ENCODE data around the gene DOCK1. TPM values are rescaled to one million over a fixed set of nuclear protein-coding genes. Genes with fewer than 3 reads are reported as not detected.
A peak's percentile ranks its signal among the peaks of the same experiment; 100 is the strongest.

The DOCK1 gene
- total RNA-seq, 1 experiment from 2014 or later: 60.4 TPM

DNA sequence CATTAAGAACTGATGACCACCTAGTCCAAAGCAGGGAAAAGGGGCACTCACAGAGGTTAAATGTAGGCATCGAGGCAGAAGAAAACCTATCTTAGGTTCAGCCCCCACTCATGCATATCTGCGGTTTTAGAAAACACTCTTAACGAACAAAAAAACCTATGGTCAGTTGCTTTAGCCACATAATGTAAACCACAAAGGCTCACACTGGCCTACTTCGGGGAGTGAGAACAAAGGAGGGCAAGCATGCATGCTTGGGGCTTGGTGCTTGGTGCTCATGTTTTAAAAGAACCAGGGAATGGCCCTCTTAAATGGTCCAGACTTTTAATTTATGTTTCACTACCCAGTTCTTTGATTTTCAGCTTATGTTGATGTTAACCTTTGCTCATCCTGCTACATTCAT is 276.9 kb downstream of the DOCK1 start:
- Histone ChIP-seq H3K9me3 (replicated peaks) (no peaks in the 10 kb centered on the region), H3K27me3 (replicated peaks) (no peaks in the 10 kb centered on the region), H3K36me3 (peaks cover 18% of the 10 kb centered on the region; the same call in 1 of the 2 replicates), H3K4me1 (replicated peaks) (peaks cover 8% of the 10 kb centered on the region), H3K27ac (no peak overlapping the region), H3K4me3 (no peak overlapping the region)
- peak in 1 of 2 experiments; percentile 19 for DNase-seq (ENCODE audit: low read depth in 1 of 2, low spot score in 2 of 2)

DNA sequence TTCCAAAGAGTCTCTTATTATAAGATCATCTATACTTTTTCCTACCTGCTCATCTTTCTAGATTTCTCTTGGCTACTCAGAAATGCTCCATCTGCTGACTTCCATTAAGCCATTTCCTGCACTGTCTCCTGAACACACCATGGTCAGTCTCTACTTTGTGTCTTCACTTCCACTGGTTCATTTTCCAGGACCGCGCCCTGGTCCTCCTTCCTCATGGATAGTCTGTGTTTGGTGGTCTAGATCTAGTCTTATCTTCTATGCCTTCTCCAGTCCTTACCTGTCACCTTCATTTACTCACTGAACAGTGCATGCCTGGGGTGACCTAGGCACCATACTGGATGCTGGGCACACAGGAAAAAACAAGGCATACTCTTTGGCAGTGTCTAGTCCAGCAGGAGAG is 279.4 kb downstream of the DOCK1 start:
- Histone ChIP-seq H3K36me3 (peaks cover 11% of the 10 kb centered on the region; the same call in 1 of the 2 replicates), H3K4me3 (no peak overlapping the region), H3K4me1 (replicated peaks) (peaks cover 8% of the 10 kb centered on the region), H3K27ac (no peak overlapping the region), H3K27me3 (replicated peaks) (no peaks in the 10 kb centered on the region), H3K9me3 (replicated peaks) (no peaks in the 10 kb centered on the region)
- no peak for DNase-seq (ENCODE audit: low read depth in 1 of 2, low spot score in 2 of 2)

DNA sequence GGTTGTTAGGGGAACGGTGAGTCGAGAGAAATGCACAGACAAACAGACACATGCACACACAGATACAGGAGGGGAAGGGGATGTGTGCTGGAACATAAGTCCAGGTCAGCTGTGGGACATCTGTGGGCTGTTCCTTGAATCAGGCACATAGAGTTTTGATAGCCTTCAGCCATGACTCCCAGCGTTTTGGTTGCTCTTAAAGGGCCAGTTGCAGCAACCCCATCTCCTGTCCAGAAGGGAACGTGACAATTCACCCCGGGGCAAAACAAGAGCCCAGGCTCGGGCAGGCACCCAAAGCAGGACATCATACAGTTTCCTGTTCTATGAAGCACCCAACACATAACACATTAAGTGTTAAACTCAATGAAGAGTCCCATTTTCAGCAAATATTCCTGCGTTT is 281.6 kb downstream of the DOCK1 start:
- H3K27ac ChIP-seq: no peak overlapping the region
- no peak overlapping the region for H3K4me3 ChIP-seq
- no peak for DNase-seq (ENCODE audit: low read depth in 1 of 2, low spot score in 2 of 2)
- H3K9me3 ChIP-seq (replicated peaks): no peaks in the 10 kb centered on the region
- H3K36me3 ChIP-seq: no peaks in the 10 kb centered on the region
- H3K4me1 ChIP-seq (replicated peaks): peaks cover 8% of the 10 kb centered on the region
- H3K27me3 ChIP-seq (replicated peaks): no peaks in the 10 kb centered on the region

DNA sequence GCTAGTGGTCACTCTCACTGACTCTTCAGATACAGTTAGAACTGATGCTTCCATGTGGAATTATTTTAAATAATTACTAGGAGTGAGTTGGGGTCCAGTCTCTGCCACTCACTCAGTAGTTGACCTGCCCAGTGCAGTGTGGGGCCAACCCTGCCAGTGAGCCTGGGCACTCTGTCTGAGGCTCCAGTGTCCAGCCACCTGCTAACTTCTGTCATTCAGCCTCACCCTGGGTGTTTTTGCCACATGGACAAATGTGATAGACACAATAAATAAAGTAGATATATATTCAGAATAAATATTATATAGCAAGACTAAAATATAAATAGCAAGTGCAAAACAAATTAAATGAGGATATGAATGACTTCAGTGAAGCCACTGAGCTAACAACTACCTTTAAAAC is 284.0 kb downstream of the DOCK1 start:
- H3K27me3 ChIP-seq (replicated peaks): peaks cover 6% of the 10 kb centered on the region
- no peak for DNase-seq (ENCODE audit: low read depth in 1 of 2, low spot score in 2 of 2)
- no peaks in the 10 kb centered on the region for H3K4me1 ChIP-seq (replicated peaks)
- no peak overlapping the region for H3K4me3 ChIP-seq
- H3K9me3 ChIP-seq (replicated peaks): no peaks in the 10 kb centered on the region
- no peak overlapping the region for H3K27ac ChIP-seq
- no peaks in the 10 kb centered on the region for H3K36me3 ChIP-seq

DNA sequence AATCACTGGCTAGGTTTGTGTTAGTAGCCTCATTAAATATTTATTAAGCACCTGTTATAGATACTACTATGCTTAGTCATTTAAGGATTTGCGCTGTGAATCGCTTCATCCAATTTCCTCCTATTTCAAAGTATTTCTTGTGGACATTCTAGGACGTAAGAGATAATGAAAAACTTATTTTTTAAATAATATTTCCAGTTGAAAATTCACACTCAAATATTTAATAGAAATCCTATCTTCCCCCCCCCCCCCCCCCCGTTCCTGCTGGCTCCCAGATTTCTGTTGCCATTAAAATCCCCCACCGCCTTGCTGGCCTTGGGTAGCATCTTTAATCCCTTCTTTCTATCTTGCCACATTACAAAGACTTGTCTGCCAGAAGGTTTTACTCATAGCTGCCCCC is 285.2 kb downstream of the DOCK1 start:
- Histone ChIP-seq H3K4me3 (no peak overlapping the region), H3K27ac (no peak overlapping the region), H3K36me3 (no peaks in the 10 kb centered on the region), H3K27me3 (replicated peaks) (peaks cover 14% of the 10 kb centered on the region), H3K9me3 (replicated peaks) (no peaks in the 10 kb centered on the region), H3K4me1 (replicated peaks) (peaks cover 6% of the 10 kb centered on the region)
- DNase-seq (ENCODE audit: low read depth in 1 of 2, low spot score in 2 of 2): no peak

DNA sequence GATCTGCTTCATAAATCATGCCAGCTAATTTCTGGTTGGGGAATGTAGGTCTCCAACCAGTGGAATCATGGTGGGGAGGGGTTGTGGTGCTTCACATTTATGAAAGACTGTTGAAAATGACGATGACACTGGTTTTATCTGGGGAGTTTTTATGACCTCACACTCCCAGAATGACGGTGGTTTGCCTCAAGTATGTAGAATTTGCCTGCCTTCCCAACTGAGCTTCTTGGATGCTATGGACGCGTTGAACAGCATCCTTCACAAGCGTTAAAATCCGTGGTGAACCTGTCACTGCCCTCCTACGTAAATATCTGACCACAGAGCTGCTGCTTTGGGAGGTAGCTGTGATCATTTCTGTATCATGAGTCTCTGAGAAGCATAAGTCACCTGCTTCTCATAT is 287.9 kb downstream of the DOCK1 start:
- no peaks in the 10 kb centered on the region for H3K36me3 ChIP-seq
- peaks cover 19% of the 10 kb centered on the region for H3K27me3 ChIP-seq (replicated peaks)
- peaks cover 14% of the 10 kb centered on the region for H3K4me1 ChIP-seq (replicated peaks)
- no peaks in the 10 kb centered on the region for H3K9me3 ChIP-seq (replicated peaks)
- no peak overlapping the region for H3K27ac ChIP-seq
- no peak overlapping the region for H3K4me3 ChIP-seq
- no peak for DNase-seq (ENCODE audit: low read depth in 1 of 2, low spot score in 2 of 2)

DNA sequence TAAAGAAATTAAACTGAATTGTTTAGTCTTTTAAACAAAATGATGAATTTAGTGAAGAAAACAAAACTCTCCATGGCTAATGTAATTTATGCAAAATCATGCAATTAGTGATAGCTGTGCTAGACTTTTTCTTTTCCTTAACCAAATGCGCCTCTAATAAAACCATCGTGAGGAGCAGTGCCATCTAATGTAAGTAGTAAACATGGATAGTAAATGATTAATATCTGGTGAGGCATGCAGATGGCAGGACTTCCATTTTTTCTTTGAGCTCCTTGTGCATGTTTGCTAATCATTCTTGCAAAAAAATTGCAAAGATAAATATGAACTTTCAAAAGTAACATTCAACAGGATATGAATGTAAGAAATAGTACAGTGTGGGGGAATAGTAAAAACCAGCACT is 288.9 kb downstream of the DOCK1 start:
- peaks cover 19% of the 10 kb centered on the region for H3K27me3 ChIP-seq (replicated peaks)
- H3K27ac ChIP-seq: no peak overlapping the region
- H3K9me3 ChIP-seq (replicated peaks): no peaks in the 10 kb centered on the region
- no peak overlapping the region for H3K4me3 ChIP-seq
- H3K4me1 ChIP-seq (replicated peaks): peaks cover 14% of the 10 kb centered on the region
- no peaks in the 10 kb centered on the region for H3K36me3 ChIP-seq
- no peak for DNase-seq (ENCODE audit: low read depth in 1 of 2, low spot score in 2 of 2)

DNA sequence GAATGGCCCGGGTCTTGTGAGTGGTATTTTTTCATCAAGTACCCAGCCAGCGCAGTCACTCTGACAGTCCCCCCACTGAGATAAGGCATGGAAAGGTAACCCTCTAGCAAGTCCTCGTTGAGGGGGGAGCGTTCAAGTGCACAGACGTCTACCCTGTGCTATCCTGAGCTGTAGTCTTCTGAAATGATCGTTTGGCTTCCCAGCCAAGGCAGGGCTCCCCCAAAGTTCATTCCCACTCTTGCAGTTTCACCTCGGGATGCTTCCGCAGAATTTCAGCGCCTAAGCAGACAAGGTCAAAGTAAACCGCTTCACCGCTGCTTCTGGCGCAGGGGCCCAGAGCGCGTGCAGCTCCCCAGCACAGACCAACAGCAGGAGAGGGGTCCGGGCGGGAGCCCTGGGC is 289.4 kb downstream of the DOCK1 start:
- no peaks in the 10 kb centered on the region for H3K36me3 ChIP-seq
- H3K27me3 ChIP-seq (replicated peaks): peaks cover 19% of the 10 kb centered on the region
- peaks cover 14% of the 10 kb centered on the region for H3K4me1 ChIP-seq (replicated peaks)
- no peaks in the 10 kb centered on the region for H3K9me3 ChIP-seq (replicated peaks)
- DNase-seq (ENCODE audit: low read depth in 1 of 2, low spot score in 2 of 2): no peak
- H3K4me3 ChIP-seq: no peak overlapping the region
- H3K27ac ChIP-seq: no peak overlapping the region

DNA sequence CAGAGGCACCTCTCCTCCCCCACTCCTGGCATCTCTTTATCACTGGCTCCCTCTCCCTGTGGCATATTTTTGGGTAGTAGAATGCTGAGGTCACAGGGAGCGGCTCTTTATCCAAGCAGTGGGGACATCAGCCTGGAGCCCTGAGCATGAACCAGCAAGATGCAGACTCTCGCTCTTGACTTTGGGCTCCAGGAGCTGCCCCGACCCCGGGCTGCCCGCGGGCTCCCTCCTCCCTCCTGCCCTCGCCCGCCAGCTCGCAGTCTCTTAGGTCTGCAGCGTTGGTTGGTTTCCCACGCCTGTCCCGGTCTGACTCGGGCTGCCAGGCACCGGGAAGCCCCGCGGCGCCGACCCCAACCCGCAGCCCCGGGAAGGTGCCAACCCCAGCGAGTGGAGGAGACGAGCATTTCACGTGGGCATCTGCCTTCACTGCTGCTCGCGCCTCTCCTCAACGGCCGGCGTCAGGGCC is 289.8 kb downstream of the DOCK1 start:
- no peak overlapping the region for H3K4me3 ChIP-seq
- DNase-seq (ENCODE audit: low read depth in 1 of 2, low spot score in 2 of 2): no peak
- H3K27ac ChIP-seq: no peak overlapping the region

DNA sequence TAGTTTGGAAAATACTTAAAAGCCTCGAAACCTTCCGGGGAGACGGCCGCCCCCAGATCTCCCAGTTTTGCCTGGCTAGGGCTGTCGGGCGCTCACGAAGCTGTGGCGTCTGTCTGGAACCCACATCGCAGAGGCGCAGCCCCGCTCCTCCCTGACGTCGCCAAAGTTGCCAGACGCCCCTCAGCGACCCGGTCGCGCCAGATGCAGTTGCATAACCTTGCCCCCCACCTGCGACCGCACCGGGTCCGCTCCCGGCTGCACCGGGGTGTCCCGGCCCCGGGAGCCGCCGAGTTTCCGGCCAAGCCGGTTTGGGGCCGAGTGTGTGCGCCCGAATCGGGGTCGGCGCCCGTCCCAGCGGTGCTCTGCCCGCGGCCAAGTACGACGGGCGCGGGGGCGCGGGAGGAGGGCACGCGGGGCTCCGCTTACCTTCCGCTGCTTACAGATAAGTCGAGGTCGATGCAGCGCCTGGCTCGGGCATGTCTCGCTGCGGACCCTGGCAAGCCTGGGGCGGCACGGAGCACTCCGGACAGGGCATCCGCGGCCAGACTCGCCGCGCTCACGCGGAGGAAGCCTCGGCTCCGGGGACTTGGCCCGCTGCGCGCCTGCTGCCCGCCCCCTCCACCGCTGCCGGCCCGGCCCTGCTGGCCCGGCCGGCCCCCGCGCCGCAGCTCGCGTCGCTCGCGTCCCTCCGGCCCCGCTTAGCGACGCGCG is 290.5 kb downstream of the DOCK1 start:
- Histone ChIP-seq H3K4me3 (peak overlapping the region; percentile 27), H3K36me3 (no peaks in the 10 kb centered on the region; the same call in 1 of the 2 replicates), H3K9me3 (replicated peaks) (no peaks in the 10 kb centered on the region), H3K27me3 (replicated peaks) (peaks cover 19% of the 10 kb centered on the region), H3K4me1 (replicated peaks) (peaks cover 14% of the 10 kb centered on the region), H3K27ac (no peak overlapping the region)
- DNase-seq (ENCODE audit: low read depth in 1 of 2, low spot score in 2 of 2): peak in 1 of 2 experiments; percentile 18

More for the DNA sequence above, 289.8 kb downstream of the DOCK1 start:
- no peaks in the 10 kb centered on the region for H3K9me3 ChIP-seq (replicated peaks)
- no peaks in the 10 kb centered on the region for H3K36me3 ChIP-seq
- H3K27me3 ChIP-seq (replicated peaks): peaks cover 19% of the 10 kb centered on the region
- peaks cover 14% of the 10 kb centered on the region for H3K4me1 ChIP-seq (replicated peaks)

DNA sequence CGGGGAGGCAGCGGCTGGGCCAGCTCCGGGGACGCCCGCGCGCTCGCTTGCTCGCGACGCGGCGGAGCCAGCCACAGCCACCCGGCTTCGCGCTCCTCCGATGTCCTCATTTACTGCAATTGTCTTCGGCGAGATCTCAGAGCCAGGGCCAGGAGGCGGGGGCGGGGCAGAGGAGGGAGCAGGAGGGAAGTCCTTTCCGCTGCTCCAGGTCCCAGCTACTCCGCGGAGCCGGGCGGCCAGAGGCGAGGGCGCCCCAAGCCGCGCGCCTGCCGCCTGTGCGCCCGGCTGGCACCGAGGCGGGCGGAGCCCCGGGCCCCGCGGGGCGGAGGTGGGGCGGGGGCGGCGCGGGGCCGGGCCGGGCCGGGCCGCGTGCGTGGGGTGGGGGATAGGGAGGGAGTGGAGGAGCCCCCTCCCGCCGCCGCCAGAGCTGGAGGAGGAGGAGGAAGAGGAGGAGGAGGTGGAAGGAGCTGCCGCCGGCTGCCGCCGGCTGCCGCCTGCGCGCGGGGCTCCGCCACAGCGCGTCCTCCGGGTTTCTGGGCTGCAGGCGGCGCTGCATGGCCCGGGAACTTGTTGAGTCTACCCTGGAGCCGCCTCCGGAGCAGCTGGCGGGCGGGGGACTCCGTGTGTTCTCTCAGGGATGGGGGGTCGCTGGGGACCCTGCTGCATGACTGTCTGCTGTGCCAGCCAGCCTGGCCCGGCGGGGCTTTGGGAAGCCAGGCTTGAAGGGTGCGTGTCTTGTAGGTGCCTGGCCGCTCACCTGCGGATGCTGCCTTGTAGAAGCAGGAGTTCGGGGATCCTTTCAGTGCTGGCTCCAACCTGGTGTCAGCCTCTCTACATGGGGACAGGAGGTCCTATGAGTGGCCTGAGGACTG is 291.3 kb downstream of the DOCK1 start, which contains the start of gene INSYN2A:
TSS of gene INSYN2A (minus strand) at position 310 of the 872 bp plus-strand sequence. CDS start 20,196 bp downstream, outside the sequence.
- Histone ChIP-seq H3K9me3 (replicated peaks) (no peaks in the 10 kb centered on the region), H3K27me3 (replicated peaks) (peaks cover 19% of the 10 kb centered on the region), H3K36me3 (no peaks in the 10 kb centered on the region; the same call in 1 of the 2 replicates), H3K4me3 (peak within 1 kb of the TSS; percentile 27), H3K4me1 (replicated peaks) (peaks cover 14% of the 10 kb centered on the region), H3K27ac (no peak within 1 kb of the TSS)
- peak in 1 of 2 experiments; percentile 61 for DNase-seq (ENCODE audit: low read depth in 1 of 2, low spot score in 2 of 2)

DNA sequence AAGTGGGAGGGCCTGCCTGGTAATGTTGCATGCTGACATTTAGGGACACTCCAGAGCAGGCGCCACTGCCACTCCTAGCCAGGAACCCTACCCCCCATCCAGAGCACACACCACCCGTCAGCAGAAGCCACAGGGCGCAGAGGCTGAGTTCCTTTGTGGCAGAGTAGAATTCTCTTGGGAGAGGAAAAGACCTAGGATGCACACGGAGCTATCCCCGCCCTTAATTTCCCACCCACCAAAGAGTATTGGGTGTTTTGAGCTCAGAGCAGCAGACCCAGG is 291.9 kb downstream of the DOCK1 start:
- no peaks in the 10 kb centered on the region; the same call in 1 of the 2 replicates for H3K36me3 ChIP-seq
- H3K4me1 ChIP-seq (replicated peaks): peaks cover 14% of the 10 kb centered on the region
- no peaks in the 10 kb centered on the region for H3K9me3 ChIP-seq (replicated peaks)
- peaks cover 19% of the 10 kb centered on the region for H3K27me3 ChIP-seq (replicated peaks)
- H3K27ac ChIP-seq: no peak overlapping the region
- DNase-seq (ENCODE audit: low read depth in 1 of 2, low spot score in 2 of 2): no peak
- no peak overlapping the region for H3K4me3 ChIP-seq

DNA sequence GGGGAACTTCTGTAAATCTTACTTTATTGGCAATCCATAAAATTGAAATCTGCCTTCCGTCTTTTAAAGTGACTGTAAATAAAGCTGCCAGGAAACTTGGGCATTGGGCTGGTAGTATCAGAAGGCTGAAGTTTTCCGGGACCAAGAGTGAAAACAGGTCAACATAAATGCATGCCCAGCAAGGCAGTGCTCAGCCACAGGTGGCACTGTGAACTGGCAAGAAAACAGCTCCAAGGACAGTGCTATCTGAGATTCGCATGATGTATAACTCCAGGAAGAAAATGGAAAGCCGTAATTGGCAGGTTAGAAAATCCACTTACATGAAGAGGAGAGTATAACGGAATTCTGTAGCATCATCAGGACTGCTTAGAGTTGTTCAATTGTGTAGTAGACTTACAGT is 293.1 kb downstream of the DOCK1 start:
- H3K9me3 ChIP-seq (replicated peaks): no peaks in the 10 kb centered on the region
- H3K27me3 ChIP-seq (replicated peaks): peaks cover 19% of the 10 kb centered on the region
- no peak overlapping the region for H3K27ac ChIP-seq
- DNase-seq (ENCODE audit: low read depth in 1 of 2, low spot score in 2 of 2): no peak
- H3K4me3 ChIP-seq: no peak overlapping the region
- peaks cover 14% of the 10 kb centered on the region for H3K4me1 ChIP-seq (replicated peaks)
- peaks cover 3% of the 10 kb centered on the region; the same call in 1 of the 2 replicates for H3K36me3 ChIP-seq

DNA sequence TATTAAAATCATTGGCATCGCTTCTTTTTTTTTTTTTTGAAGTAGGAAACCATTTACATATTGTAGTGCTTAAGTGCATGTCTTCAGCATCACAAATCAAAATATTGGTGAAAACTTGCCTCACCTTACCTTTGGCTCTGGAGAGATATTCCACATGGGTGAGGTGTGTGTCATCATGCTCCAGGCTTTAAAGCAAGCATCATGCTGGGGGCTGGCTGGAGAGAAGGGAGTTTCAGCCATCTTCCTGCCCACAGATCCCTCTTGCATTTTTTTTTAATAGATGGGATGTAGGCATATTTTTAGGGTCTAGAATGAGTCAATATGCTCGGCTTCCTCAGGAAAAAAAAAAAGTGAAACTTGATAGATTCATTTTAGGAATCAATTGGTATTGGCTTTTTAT is 293.5 kb downstream of the DOCK1 start:
- no peak overlapping the region for H3K4me3 ChIP-seq

More for the DNA sequence above, 293.5 kb downstream of the DOCK1 start:
- DNase-seq (ENCODE audit: low read depth in 1 of 2, low spot score in 2 of 2): no peak
- H3K4me1 ChIP-seq (replicated peaks): peaks cover 14% of the 10 kb centered on the region
- peaks cover 18% of the 10 kb centered on the region for H3K27me3 ChIP-seq (replicated peaks)
- peaks cover 3% of the 10 kb centered on the region; the same call in 1 of the 2 replicates for H3K36me3 ChIP-seq
- no peaks in the 10 kb centered on the region for H3K9me3 ChIP-seq (replicated peaks)
- H3K27ac ChIP-seq: no peak overlapping the region
